ENCODE data around the gene POLD1. TPM values are rescaled to one million over a fixed set of nuclear protein-coding genes. Genes with fewer than 3 reads are reported as not detected.
A peak's percentile ranks its signal among the peaks of the same experiment; 100 is the strongest.

POLD1 gene
- total and polyA plus RNA-seq, 2 of the 13 experiments (the other 11 are each of a cell fraction or from before 2014, with no cell fraction given), result 17.4 to 54.0 TPM

DNA sequence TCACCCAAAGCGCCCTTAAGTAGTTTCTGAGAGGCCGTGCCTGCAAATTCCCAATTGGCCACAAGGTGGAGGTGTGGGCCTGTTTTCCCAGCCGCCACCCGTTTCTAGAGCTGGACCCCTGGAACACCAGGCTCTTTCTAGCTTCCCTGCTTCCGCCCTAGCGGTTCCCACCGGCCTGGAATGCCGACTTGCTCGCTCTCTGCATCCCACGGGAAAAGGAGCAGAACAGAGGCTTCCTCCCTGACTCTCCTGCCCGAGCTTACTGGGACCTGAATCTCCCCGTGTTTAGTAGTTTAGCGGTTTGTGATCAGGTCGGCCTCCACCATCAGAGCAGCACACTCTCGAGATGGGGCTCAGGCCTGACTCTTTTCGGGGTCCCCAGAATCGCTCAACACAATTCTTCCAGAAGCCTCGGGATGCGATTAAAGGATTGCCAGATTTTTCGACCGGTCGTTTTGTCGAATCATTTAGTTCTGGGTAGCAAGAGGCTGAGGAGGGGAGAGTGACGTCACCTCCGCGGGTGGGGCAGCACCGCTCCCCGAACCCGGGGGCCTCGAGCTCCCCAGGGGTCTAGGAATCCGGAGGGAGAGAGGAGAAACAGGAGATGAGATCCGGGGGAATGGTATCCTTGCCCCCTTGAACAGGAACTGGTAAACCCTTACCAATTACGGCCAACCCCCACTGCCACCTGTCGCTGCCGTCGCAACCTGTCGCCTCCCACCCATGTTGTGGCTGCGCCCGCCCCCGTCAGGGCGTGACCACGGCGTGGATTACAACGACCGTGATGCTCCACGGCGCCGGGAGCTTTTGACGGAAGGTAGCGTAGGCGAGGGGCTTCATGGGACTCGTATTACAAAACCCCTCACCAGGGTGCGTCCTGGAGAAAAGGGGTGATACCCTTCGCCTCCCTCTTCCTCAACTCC lies 26.7 kb upstream of the POLD1 start (continued):
- TF ChIP-seq RXRA (CRISPR knock-in tag; IDR thresholded peaks at IDR 0.05), result 0 out of 2 replicates have a peak, but pooled peaks have one; percentile 24
- no peak for TF ChIP-seq JUNB (CRISPR knock-in tag; IDR thresholded peaks at IDR 0.05; ENCODE audit: borderline replicate concordance)
- TF ChIP-seq KDM5A (IDR thresholded peaks at IDR 0.05; ENCODE audit: borderline replicate concordance, low read length), result no peak
- TF ChIP-seq ZNF564 (CRISPR knock-in tag; IDR thresholded peaks at IDR 0.05), result no peak
- TF ChIP-seq, protein P1, sequence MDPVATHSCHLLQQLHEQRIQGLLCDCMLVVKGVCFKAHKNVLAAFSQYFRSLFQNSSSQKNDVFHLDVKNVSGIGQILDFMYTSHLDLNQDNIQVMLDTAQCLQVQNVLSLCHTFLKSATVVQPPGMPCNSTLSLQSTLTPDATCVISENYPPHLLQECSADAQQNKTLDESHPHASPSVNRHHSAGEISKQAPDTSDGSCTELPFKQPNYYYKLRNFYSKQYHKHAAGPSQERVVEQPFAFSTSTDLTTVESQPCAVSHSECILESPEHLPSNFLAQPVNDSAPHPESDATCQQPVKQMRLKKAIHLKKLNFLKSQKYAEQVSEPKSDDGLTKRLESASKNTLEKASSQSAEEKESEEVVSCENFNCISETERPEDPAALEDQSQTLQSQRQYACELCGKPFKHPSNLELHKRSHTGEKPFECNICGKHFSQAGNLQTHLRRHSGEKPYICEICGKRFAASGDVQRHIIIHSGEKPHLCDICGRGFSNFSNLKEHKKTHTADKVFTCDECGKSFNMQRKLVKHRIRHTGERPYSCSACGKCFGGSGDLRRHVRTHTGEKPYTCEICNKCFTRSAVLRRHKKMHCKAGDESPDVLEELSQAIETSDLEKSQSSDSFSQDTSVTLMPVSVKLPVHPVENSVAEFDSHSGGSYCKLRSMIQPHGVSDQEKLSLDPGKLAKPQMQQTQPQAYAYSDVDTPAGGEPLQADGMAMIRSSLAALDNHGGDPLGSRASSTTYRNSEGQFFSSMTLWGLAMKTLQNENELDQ (CRISPR knock-in tag; IDR thresholded peaks at IDR 0.05; ENCODE audit: borderline replicate concordance), result no peak
- TF ChIP-seq MTF2 (CRISPR knock-in tag; IDR thresholded peaks at IDR 0.05; ENCODE audit: borderline replicate concordance), result no peak
- 0 out of 2 replicates have a peak, but pooled peaks have one; percentile 12 for TF ChIP-seq GATAD1 (CRISPR knock-in tag; IDR thresholded peaks at IDR 0.05)
- no peak for TF ChIP-seq GABPA (IDR thresholded peaks at IDR 0.05; ENCODE audit: low read depth, low read length)
- TF ChIP-seq GABPA (CRISPR knock-in tag; IDR thresholded peaks at IDR 0.05; ENCODE audit: low read depth), result no peak
- no peak for TF ChIP-seq TAF15 (IDR thresholded peaks at IDR 0.05; ENCODE audit: low read depth, low read length, poor library complexity, severe bottlenecking)
- peak; percentile 27; the same call in 1 of the 2 replicates for TF ChIP-seq ZNF350 (CRISPR knock-in tag; IDR thresholded peaks at IDR 0.05; ENCODE audit: borderline replicate concordance, low read depth)
- peak; percentile 17; the same call in 1 of the 2 replicates for TF ChIP-seq MIER2 (CRISPR knock-in tag; IDR thresholded peaks at IDR 0.05)
- TF ChIP-seq TP53 (CRISPR knock-in tag; conservative IDR thresholded peaks at IDR 0.05), result no peak
- no peak for TF ChIP-seq ZNF337 (CRISPR knock-in tag; IDR thresholded peaks at IDR 0.05; ENCODE audit: borderline replicate concordance, low read depth)
- TF ChIP-seq ETV6 (CRISPR knock-in tag; conservative IDR thresholded peaks at IDR 0.05), result no peak
- peak; percentile 34; the same call in 1 of the 2 replicates for TF ChIP-seq ZFY (CRISPR knock-in tag; IDR thresholded peaks at IDR 0.05)
- TF ChIP-seq, protein P2, sequence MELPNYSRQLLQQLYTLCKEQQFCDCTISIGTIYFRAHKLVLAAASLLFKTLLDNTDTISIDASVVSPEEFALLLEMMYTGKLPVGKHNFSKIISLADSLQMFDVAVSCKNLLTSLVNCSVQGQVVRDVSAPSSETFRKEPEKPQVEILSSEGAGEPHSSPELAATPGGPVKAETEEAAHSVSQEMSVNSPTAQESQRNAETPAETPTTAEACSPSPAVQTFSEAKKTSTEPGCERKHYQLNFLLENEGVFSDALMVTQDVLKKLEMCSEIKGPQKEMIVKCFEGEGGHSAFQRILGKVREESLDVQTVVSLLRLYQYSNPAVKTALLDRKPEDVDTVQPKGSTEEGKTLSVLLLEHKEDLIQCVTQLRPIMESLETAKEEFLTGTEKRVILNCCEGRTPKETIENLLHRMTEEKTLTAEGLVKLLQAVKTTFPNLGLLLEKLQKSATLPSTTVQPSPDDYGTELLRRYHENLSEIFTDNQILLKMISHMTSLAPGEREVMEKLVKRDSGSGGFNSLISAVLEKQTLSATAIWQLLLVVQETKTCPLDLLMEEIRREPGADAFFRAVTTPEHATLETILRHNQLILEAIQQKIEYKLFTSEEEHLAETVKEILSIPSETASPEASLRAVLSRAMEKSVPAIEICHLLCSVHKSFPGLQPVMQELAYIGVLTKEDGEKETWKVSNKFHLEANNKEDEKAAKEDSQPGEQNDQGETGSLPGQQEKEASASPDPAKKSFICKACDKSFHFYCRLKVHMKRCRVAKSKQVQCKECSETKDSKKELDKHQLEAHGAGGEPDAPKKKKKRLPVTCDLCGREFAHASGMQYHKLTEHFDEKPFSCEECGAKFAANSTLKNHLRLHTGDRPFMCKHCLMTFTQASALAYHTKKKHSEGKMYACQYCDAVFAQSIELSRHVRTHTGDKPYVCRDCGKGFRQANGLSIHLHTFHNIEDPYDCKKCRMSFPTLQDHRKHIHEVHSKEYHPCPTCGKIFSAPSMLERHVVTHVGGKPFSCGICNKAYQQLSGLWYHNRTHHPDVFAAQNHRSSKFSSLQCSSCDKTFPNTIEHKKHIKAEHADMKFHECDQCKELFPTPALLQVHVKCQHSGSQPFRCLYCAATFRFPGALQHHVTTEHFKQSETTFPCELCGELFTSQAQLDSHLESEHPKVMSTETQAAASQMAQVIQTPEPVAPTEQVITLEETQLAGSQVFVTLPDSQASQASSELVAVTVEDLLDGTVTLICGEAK (IDR thresholded peaks at IDR 0.05), result no peak
- TF ChIP-seq, protein P2 (CRISPR knock-in tag; IDR thresholded peaks at IDR 0.05), result peak; percentile 50; the same call in 1 of the 2 replicates
- no peak for TF ChIP-seq XRCC5 (optimal IDR thresholded peaks at IDR 0.05; ENCODE audit: low read length)

All from HepG2 (cell line).